Neural progenitor cell (in vitro differentiated cells): ENCODE measurements around the gene RARA.
"Not testable (repeated sequence)": the region's sequence is repeated elsewhere in the genome, so short reads cannot be mapped to it uniquely, and the experiment has no call there.

ENCODE experiments used
- EZH2 ChIP-seq: fragments of 200-600 bp; sonication (generic); IDR thresholded peaks from 2 replicates; pipeline ENCODE4 v1.6.1; 2017; ENCODE audit warnings: antibody characterized with exemption, mild to moderate bottlenecking, moderate library complexity
- TF ChIP-seq, protein P1 (sequence below): fragments of 200-600 bp; sonication (generic); IDR thresholded peaks from 2 replicates; pipeline ENCODE4 v1.5.1; 2017; ENCODE audit warnings: antibody characterized with exemption, mild to moderate bottlenecking

DNA sequence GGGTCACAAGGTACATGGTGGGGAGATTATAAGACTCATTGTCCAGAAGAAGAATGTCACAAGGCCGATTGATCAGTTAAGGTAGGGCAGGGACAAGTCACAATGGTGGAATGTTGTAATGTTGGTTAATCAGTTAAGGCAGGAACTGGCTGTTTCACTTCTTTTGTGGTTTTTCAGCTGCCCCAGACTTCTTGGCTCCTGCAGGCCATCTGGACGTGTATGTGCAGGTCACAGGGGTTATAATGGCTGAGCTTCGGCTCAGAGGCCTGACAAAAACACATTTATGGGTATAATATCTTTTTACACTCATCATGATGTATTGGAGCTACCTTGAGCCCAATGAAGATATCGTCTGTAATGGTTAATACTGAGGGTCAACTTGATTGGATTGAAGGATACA, 63.7 kb downstream of the RARA start:
- TF ChIP-seq EZH2 = not testable (repeated sequence)
- TF ChIP-seq, protein P1, sequence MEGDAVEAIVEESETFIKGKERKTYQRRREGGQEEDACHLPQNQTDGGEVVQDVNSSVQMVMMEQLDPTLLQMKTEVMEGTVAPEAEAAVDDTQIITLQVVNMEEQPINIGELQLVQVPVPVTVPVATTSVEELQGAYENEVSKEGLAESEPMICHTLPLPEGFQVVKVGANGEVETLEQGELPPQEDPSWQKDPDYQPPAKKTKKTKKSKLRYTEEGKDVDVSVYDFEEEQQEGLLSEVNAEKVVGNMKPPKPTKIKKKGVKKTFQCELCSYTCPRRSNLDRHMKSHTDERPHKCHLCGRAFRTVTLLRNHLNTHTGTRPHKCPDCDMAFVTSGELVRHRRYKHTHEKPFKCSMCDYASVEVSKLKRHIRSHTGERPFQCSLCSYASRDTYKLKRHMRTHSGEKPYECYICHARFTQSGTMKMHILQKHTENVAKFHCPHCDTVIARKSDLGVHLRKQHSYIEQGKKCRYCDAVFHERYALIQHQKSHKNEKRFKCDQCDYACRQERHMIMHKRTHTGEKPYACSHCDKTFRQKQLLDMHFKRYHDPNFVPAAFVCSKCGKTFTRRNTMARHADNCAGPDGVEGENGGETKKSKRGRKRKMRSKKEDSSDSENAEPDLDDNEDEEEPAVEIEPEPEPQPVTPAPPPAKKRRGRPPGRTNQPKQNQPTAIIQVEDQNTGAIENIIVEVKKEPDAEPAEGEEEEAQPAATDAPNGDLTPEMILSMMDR = not testable (repeated sequence)
